Middle frontal gyrus (tissue), 1 donor: ENCODE measurements around the gene DPYSL3.
"Not testable (repeated sequence)": the region's sequence is repeated elsewhere in the genome, so short reads cannot be mapped to it uniquely, and the experiment has no call there.

Experiments
- DNase-seq: peaks from one replicate; pipeline ENCODE4 v3.0.0-alpha.2; 2015; ENCODE audit warnings: low spot score; ENCODE audit errors: extremely low spot score

The DPYSL3 gene

GRCh38 chr5:147371290-147371689 is 138.6 kb downstream of the DPYSL3 start:
- DNase-seq, result no peak

GRCh38 chr5:147369742-147370374 is 140.0 kb downstream of the DPYSL3 start:
- DNase-seq, result no peak

DNA sequence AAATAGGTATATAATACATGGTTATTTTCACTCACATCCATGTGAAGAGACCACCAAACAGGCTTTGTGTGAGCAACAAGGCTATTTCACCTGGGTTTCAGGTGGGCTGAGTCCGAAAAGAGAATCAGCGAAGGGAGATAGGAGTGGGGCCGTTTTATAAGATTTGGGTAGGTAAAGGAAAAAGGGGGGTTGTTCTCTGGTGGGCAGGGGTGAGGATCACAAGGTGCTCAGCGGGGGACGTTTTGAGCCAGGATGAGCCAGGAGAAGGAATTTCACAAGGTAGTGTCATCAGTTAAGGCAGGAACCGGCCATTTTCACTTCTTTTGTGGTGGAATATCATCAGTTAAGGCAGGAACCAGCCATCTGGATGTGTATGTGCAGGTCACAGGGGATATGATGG is 142.5 kb downstream of the DPYSL3 start:
- DNase-seq, result not testable (repeated sequence)

DNA sequence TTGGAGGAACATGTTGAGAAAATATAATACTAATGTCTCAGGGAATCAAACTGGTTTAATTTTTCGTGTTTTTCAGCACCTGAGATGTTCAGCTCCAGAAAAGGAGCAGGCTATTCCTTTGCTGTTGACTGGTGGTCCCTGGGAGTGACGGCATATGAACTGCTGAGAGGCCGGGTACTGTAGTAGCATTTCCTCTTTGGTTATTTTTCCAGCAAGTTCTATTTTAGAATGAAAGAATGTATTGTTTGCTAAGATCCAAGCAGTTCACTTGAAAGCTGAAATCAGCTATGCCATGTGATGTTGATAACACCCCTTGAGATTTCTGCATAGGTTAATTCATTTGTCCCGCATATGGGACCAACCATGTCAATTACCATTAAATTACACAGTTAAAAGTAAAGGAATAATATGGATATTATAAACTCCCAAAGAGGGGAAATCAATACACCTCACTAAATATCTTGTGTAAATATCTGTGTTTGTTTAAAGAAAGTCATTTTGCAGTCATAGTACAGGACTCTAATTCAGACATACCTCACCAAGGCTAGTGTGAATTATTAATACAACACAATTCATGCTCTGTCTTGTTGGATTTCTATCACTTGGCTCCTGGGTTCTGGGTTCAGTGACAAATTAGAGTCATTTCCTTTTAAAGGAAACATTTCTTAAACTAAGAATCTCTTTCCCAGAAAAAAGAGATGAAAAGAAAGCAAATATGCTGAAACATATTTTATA is 148.3 kb downstream of the DPYSL3 start:
- DNase-seq, result no peak

DNA sequence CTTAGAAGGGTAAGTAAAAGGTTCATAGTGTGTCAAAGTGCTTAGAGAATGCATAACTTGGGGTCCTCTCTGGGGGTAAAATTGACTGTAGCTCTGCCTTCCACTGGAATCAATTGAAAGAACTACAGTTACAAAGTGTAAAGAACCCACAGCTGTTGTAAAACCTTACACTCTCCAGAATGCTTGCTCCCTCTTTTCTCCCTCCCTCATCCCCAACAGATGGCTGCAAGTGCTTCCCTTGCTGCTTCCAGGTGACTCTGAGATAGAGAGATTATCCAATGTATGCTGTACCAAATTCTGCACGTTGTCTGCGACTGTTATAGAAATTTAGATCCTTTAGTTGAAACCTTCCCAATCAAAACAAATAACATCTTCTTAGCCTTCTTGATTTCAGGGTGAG is 149.1 kb downstream of the DPYSL3 start:
- DNase-seq, result no peak

DNA sequence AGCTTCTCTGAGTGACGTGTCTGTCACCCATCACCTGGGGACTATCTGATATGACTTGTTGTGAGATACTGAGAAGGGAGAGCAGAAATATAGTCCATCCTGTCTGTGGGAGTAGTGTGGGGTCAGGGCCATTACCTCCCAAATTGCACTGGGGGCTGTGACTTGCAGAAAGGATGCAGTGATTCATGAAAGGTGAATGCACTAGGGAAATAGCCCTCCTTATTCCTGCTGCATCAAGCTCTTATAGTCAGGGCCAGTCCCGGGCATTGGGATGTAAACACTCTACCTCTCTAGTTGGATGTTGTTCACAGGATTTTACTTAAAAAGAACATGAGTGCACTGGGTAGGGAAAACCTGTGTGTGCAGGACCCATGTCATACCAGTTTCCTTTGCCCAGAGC is 150.3 kb downstream of the DPYSL3 start:
- DNase-seq, result no peak

GRCh38 chr5:147359101-147359500 is 150.8 kb downstream of the DPYSL3 start:
- no peak for DNase-seq

GRCh38 chr5:147349241-147349640 is 160.6 kb downstream of the DPYSL3 start:
- DNase-seq, result no peak

DNA sequence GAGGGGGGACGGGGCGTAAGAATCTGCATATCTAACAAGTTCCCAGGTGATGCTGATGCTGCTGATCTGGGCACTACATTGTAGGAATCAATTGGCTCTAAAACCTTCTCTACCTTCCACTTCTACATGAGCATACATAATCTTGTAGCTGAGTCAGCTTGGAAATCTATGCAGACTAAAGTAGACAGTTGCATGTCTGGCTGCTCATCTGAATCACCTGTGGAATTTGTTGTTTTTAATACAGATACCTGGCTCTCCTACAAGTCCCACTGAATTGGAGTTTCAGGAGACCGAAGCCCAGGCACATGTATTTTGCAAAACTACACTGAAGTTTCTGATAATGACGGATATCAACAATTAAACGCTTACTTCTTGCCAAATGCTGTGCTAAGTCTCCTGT is 161.4 kb downstream of the DPYSL3 start:
- no peak for DNase-seq

- DNase-seq, result no peak
Observed at GRCh38 chr5:147348046-147348445, 161.8 kb downstream of the DPYSL3 start.

DNA sequence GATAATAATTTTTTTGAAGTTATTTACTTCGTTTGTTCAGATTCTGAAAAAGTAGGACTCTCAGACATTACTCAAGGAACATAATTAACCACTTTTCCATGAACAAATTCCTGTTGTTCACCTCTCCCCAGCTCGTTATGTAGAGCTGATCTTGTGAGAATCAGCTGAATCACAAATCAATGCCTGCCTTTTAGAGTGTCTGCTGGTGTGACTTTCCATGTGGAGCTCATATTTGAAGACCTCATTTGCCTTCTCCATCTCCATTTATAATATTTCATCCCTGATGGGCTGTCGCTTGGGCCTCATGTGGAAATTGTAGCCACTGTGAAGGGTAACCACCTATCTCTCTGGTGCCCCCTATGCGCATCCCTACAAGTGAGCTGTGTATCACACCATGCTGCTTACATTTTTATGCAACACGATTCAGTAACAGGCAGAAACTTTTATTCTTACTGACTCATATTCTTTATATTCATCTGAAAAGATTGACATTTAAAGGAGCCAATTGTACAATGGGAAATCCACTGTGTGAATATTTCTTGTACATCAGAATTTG is 163.8 kb downstream of the DPYSL3 start:
- DNase-seq, result no peak

- no peak for DNase-seq
Observed at GRCh38 chr5:147344861-147345260, 165.0 kb downstream of the DPYSL3 start.

DNA sequence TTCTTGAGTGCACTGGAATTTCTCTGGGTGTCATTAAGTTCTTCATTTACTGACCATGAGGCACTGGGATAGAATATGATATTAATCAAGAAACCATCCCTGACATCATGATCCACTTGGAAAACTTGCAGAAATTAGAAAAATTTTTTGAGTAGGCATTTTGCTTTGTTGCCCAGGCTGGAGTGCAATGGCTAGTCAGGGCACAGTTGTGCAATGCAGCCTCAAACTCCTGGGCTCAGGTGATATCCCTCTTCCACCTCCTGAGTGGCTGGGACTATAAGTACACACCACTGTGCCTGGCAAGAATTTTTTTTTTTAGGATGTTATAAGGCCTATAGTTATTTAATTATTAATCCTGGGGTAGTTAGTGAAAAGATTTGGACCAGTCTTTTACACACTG is 168.5 kb downstream of the DPYSL3 start:
- no peak for DNase-seq

DNA sequence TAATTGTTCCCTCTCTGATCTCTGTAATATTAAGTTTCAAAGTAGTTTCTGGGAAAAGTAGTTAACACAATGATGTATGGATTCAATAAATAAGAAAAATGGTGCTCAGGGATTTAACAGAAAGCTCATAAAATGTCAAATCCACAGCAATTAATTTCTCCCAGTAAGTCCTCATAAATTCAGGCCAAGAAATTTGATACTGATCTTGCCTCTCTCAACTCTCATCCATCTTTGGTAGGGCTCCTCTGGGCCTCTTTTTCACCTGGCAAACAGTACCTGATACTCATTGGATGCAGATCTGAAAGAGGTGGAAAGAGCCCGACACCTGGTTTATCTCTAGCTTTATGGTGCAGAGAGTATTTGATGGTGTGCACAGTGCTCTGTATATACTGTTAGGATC is 168.9 kb downstream of the DPYSL3 start:
- DNase-seq, result no peak
